ENCODE measurements around the gene TWSG1.

GRCh38 chr18:9421096-9421900 lies 86.7 kb downstream of the TWSG1 start:
- TF ChIP-seq CTCF (IDR thresholded peaks at IDR 0.05) (no peak), USF2 (CRISPR knock-in tag; IDR thresholded peaks at IDR 0.05) (no peak), MYBL2 (CRISPR knock-in tag; IDR thresholded peaks at IDR 0.05) (no peak), ELF4 (CRISPR knock-in tag; IDR thresholded peaks at IDR 0.05; ENCODE audit: low read depth) (no peak), KAT7 (CRISPR knock-in tag; IDR thresholded peaks at IDR 0.05; ENCODE audit: borderline replicate concordance) (no peak), NFE2L1 (CRISPR knock-in tag; IDR thresholded peaks at IDR 0.05) (no peak), TEAD4 (CRISPR knock-in tag; IDR thresholded peaks at IDR 0.05) (no peak), MLX (CRISPR knock-in tag; IDR thresholded peaks at IDR 0.05) (no peak), ATF2 (CRISPR knock-in tag; IDR thresholded peaks at IDR 0.05; ENCODE audit: borderline replicate concordance, low read depth) (no peak), ZNF121 (CRISPR knock-in tag; IDR thresholded peaks at IDR 0.05) (no peak), AFF4 (CRISPR knock-in tag; IDR thresholded peaks at IDR 0.05; ENCODE audit: borderline replicate concordance) (no peak)
